RWPE2 (cell line): ENCODE measurements around the gene HTR4.
"Not testable (repeated sequence)": the region's sequence is repeated elsewhere in the genome, so short reads cannot be mapped to it uniquely, and the experiment has no call there.

Experiments used
- ATAC-seq: fragments of 200-7000 bp; cut with Tn5 transposase; 3 replicates; pipeline ENCODE4 v1.9.1; 2021; ENCODE audit warnings: low read depth
- DNase-seq: peaks from one replicate; pipeline ENCODE4 v3.0.0-alpha.2; 2020; ENCODE audit warnings: low spot score
- H3K27ac ChIP-seq: fragments of 450-650 bp; 2 replicates; pipeline ENCODE4 v1.5.1; 2017; ENCODE audit warnings: mild to moderate bottlenecking; ENCODE audit not compliant: poor library complexity, severe bottlenecking
- H3K27me3 ChIP-seq: fragments of 250-450 bp; sonication (Bioruptor Pico); 2 replicates; pipeline ENCODE4 v1.5.1; 2021; ENCODE audit warnings: mild to moderate bottlenecking, moderate library complexity; ENCODE audit not compliant: insufficient read depth, poor library complexity, severe bottlenecking
- H3K36me3 ChIP-seq: fragments of 250-450 bp; sonication (Bioruptor Pico); 2 replicates; pipeline ENCODE4 v1.5.1; 2020; ENCODE audit warnings: low read depth, mild to moderate bottlenecking, moderate library complexity
- H3K4me1 ChIP-seq: fragments of 250-450 bp; sonication (Bioruptor Pico); 2 replicates; pipeline ENCODE4 v1.5.1; 2021; ENCODE audit warnings: mild to moderate bottlenecking, moderate library complexity; ENCODE audit not compliant: insufficient read depth, poor library complexity, severe bottlenecking
- H3K4me3 ChIP-seq: fragments of 250-450 bp; sonication (Bioruptor Pico); 2 replicates; pipeline ENCODE4 v1.5.1; 2021; ENCODE audit warnings: mild to moderate bottlenecking, moderate library complexity; ENCODE audit not compliant: severe bottlenecking
- H3K9me3 ChIP-seq: fragments of 250-450 bp; sonication (Bioruptor Pico); 2 replicates; pipeline ENCODE4 v1.5.1; 2021; ENCODE audit warnings: mild to moderate bottlenecking, moderate library complexity; ENCODE audit not compliant: severe bottlenecking
- CTCF ChIP-seq: fragments of 450-650 bp; IDR thresholded peaks from one replicate; pipeline ENCODE4 v1.5.1; 2017; ENCODE audit warnings: mild to moderate bottlenecking, moderate library complexity; ENCODE audit not compliant: poor library complexity, severe bottlenecking

The HTR4 gene

DNA sequence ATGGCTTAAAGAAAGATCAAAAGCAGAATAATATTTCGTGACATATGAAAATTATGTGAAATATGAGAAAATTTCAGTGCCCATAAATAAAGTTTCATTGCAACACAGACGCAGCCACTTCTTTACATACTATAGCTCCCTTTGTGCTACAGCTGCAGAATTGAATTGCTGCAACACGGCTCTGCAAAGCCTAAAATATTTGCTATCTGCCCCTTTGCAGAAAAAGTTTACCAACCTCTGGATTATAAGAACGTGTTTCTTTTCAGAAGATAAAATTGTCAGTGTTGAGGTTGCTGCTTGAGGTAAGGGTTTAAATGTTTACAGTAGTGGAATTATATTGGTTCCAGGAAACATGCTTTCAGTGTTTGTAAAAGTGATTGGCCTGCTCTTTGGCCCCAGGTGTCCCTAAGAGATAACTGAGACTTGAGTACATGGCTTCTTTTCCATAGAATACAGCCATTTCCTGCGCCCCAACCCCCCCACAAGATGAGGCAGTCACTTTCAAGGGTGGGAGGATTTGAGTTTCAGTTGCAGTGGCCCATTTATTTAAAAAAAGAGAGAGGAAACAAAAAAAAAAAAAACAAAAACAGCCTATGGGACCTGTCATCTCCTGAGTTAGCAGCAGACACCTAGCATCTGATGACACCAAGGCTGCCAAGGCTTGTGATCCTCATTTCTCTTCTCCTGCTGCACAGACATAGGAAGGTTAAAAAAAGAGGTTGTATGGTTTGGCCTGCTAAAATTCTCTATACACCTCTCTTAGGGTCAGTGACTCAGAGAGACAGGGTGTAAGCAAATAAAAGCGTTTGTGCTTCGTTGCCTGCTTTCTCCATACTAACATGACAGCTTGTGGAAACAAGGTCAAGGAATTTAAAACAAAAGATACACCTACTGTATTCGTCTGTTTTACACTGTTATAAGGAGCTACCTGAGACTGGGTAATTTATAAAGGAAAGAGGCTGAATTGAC, 28.0 kb upstream of the HTR4 start:
- DNase-seq = no peak
- no peak overlapping the region for H3K27ac ChIP-seq
- TF ChIP-seq CTCF = no peak
- no peak overlapping the region for H3K4me3 ChIP-seq
- ATAC-seq = no peak
- no peaks in the 10 kb centered on the region for H3K4me1 ChIP-seq
- H3K36me3 ChIP-seq = no peaks in the 10 kb centered on the region
- peaks cover 5% of the 10 kb centered on the region for H3K27me3 ChIP-seq
- H3K9me3 ChIP-seq = no peaks in the 10 kb centered on the region

DNA sequence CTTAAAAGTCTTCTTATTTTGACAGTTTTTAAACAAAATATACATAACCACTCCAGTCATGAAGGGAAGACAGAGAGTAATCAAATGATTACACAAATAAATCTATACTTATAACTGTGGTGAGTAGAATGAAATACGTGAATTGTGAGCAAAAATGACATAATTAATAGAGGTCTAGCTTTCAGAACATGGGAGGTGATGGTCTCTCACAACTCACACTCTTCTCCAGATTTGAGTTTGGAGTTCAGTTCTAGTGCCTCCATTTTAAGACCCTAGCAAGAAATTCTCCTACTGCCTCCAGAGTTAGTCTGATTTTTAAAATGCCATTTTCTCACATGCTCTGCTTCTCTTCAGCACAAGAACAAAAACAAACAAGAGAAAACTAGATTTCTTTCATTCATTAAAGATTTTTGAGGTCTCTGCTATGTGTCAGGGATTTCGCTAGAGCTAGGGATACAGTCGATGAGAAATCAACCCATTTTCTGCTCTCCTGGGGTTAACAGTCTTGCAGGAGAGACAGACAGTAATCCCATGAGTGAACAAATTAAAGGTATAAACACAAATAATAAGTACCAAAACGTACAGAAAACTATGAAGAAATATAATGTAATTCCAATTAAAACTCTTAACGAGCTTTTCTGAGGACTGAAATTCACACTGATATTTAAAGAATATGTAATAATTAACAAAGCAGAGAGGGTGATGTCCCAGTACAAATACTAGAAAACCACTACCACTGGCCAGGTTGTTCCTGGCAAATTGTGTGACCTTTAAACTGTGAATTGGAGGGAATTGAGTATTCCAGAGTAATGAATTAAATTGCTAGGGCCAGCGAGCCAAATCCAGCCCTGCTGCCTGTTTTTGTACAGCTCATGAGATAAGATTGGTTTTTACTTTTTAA, 27.1 kb upstream of the HTR4 start:
- Histone ChIP-seq H3K27ac (no peak overlapping the region), H3K9me3 (no peaks in the 10 kb centered on the region), H3K36me3 (no peaks in the 10 kb centered on the region), H3K27me3 (peaks cover 5% of the 10 kb centered on the region), H3K4me3 (no peak overlapping the region), H3K4me1 (no peaks in the 10 kb centered on the region)
- TF ChIP-seq CTCF = no peak
- no peak for ATAC-seq
- no peak for DNase-seq

GRCh38 chr5:148673704-148674103, 19.4 kb upstream of the HTR4 start:
- not testable (repeated sequence) for H3K27ac ChIP-seq, ATAC-seq, H3K4me1 ChIP-seq, DNase-seq, H3K27me3 ChIP-seq, H3K9me3 ChIP-seq, H3K36me3 ChIP-seq, H3K4me3 ChIP-seq

DNA sequence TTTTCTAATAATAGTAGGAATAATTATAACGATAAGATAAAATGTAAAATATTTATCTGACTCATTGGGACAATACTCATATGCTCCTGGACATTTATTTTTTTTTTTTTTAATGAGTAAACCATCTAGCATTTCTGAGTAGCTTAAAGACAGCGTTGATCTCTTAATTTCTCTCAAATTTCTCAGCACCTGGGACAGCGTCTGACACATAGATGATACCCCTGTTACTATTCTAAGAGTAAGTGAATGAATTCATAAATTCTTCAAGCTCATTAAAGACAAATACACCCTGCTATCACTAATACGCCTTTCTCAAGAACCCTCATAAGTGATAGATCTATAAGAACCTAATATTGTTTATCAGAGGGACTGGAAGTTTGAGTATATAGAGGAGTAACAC, 12.0 kb upstream of the HTR4 start:
- TF ChIP-seq CTCF = no peak
- no peaks in the 10 kb centered on the region for H3K36me3 ChIP-seq
- ATAC-seq = no peak
- H3K4me3 ChIP-seq = no peak overlapping the region
- no peak for DNase-seq
- no peaks in the 10 kb centered on the region for H3K9me3 ChIP-seq
- H3K27me3 ChIP-seq = peaks cover 9% of the 10 kb centered on the region
- no peak overlapping the region for H3K27ac ChIP-seq
- no peaks in the 10 kb centered on the region for H3K4me1 ChIP-seq

DNA sequence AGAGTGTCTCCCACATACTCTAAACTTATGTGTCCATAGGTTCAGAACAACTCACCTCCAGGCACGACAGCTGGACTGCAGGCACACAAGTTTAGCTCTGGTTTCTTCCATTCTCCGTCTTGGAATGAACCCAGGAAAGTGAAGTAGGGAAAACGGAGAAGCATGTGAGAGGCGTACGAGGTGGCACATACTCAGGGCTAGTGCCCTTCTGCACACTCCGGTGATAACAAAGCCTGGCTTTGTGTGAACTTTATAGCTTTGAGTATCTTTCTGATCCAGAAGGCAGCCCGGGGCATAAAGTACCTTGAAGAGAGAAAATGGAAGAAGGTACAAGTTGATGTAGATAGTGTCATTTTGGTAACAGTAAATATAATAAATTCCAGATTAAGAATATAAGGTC, 11.1 kb upstream of the HTR4 start:
- H3K9me3 ChIP-seq = no peaks in the 10 kb centered on the region
- no peak overlapping the region for H3K27ac ChIP-seq
- ATAC-seq (no peak), DNase-seq (no peak)
- no peak overlapping the region for H3K4me3 ChIP-seq
- H3K36me3 ChIP-seq = no peaks in the 10 kb centered on the region
- H3K27me3 ChIP-seq = peaks cover 18% of the 10 kb centered on the region
- H3K4me1 ChIP-seq = no peaks in the 10 kb centered on the region
- no peak for TF ChIP-seq CTCF
